ENCODE measurements around the gene PPP5C.
"Not testable (repeated sequence)": the region's sequence is repeated elsewhere in the genome, so short reads cannot be mapped to it uniquely, and the experiment has no call there.

GRCh38 chr19:46313540-46314469, 33.1 kb upstream of the PPP5C start:
- TF ChIP-seq, protein P1, sequence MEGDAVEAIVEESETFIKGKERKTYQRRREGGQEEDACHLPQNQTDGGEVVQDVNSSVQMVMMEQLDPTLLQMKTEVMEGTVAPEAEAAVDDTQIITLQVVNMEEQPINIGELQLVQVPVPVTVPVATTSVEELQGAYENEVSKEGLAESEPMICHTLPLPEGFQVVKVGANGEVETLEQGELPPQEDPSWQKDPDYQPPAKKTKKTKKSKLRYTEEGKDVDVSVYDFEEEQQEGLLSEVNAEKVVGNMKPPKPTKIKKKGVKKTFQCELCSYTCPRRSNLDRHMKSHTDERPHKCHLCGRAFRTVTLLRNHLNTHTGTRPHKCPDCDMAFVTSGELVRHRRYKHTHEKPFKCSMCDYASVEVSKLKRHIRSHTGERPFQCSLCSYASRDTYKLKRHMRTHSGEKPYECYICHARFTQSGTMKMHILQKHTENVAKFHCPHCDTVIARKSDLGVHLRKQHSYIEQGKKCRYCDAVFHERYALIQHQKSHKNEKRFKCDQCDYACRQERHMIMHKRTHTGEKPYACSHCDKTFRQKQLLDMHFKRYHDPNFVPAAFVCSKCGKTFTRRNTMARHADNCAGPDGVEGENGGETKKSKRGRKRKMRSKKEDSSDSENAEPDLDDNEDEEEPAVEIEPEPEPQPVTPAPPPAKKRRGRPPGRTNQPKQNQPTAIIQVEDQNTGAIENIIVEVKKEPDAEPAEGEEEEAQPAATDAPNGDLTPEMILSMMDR (IDR thresholded peaks at IDR 0.05), result not testable (repeated sequence)
- not testable (repeated sequence) for TF ChIP-seq POLR2AphosphoS5, POLR2A (IDR thresholded peaks at IDR 0.05)
